HG03039 (cell line): ENCODE results near the gene RPL36.
"Not testable (repeated sequence)": the region's sequence is repeated elsewhere in the genome, so short reads cannot be mapped to it uniquely, and the experiment has no call there.

ENCODE experiments used
- ATAC-seq: cut with Tn5 transposase; IDR thresholded peaks from one replicate; pipeline ENCODE4 v1.9.1; 2021; ENCODE audit warnings: mild to moderate bottlenecking, moderate library complexity; ENCODE audit not compliant: unreplicated experiment

RPL36 gene

DNA sequence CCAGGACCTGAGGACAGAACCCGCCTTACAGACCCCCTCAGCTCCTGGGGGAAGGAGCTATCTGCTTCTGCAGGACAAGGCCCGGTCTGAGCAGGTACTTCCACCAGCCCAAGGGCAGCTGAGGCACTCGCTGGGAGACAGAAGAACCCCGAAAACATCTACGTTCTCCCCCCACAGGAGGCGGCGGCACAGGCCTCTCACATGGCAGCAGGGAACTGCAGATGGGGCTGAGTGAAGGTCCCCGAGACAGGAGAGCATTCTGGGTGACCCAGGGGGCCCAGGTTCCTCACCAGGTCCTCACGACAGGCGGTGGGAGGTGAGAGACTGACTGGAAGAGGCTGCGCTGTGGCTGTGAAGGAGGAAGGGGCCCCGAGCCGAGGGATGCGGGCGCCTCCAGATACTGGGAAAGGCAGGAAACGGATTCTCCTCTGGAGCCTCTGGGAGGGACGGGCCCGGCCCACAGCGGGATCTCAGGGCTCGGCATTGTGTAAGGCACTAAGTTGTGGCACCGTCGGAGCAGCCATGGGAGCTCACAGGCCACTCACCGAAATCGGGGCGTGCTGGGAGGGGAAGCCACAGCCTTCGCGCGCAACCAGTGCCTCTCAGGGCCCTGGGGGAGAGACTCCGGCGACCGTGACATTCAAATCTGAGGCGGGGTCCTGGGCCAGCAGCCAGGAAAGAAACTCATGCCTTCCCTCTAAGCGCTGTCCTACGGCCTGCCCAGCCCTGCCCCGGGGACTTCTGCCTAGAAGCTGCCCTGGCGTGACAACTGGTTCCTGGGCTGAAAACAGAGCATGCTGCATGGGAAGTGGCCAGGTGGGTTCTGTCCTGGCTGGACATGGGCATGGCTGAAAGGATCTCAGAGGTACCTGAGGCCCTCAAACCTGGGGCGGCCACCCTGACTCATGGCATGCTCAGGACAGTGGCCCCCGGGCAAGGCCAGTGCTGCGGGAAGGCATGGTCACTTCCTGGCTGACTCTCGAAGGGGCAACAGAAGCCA lies 14.0 kb downstream of the RPL36 start:
- no peak for ATAC-seq

DNA sequence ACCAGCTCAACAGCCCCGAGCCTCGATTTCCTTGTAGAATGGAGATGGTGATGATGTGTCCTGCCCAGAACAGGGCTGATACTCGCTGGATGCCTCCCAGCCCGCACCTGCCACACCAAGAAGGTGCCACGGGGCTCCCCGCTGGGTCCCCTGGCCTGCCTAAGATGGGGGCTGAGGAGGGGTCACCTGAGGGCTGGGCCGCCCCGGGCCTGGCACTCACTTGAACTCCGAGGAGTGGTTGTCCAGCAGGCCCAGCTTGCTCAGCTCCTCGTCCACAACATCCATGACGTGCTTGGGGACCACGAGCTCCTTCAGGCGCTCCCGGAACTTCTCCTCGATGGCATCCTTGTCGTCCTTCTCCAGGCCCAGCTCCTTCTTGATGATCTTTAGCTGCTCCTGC lies 15.5 kb downstream of the RPL36 start:
- ATAC-seq: no peak

DNA sequence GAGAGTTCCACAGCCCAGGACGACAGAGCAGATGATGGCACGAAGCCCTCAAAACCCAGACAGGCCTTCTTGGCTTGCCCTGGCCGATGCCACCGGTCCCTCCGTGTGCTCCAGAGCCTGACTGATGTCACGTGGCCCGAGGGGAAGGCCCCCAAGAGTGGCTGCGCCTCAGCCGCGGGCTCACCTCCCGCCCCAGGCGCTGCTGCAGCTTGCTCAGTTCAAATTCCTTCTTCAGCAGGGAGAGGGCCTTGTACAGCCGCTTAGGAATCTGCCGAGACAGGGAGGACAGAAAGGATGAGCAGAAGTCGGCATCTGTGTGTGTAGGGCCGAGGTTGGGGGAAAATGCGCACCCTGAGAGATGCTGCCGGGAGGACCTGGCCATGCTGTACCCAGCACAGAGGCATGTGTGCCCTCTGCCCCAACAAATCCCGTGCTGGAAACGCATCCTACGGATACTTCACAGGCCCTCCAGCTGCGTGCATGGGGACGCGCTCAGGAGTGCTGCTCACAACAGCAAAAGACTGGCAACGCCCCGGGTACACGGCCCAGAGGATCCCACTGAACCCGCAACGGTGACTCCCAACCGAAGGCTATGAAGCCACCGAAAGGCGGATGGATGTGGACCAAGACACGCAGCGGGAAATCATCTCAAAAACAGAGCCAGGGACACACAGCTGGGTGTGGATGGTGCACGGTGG lies 16.9 kb downstream of the RPL36 start:
- ATAC-seq: no peak

DNA sequence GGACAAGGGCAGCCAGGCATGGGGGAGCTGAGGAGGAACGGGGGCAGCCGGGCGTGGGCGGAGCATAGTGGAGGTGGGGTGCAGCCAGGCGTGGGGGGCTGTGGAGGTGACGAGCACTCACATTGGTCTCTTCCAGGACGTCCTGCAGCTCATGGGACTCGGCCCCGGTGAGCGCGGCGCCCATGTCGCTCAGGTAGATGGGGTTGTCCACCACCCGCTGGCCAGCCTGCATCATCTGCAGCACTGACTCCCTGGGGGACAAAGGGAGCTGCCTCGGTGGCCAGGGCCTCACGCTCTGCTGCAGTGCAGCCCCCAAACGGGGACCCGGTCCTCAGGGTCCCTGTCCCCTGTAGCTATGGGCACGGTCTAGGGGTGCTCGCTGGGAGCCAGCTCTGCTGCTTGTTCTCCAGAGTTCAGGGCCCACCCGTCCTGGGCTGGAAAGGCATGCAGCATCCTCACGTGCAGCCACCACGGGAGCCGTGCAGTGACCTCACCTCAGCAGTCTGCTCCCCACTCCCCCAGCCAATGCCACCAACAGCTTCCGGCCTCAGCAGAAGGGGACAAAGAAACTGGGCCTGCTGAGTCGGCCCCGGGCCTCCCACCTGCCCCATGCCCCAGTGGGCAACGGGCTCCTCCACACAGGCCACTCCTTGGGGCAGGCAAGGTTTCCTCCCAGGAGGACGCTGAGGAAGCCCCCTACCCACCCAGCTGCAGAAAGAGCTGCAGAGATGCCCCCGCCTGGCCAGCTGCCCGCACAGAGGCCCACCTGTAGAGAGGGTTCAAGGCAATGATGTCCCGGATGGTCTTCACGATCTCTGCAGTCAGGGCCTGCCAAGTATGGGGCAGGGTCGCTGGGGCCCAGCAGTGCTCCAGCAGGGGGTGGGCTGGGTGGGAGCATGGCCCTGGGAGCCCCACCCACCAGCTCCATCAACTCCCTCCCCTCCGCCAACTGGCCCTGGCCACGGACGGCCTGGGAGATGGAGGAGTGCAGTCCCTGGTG lies 17.8 kb downstream of the RPL36 start:
- ATAC-seq: no peak

DNA sequence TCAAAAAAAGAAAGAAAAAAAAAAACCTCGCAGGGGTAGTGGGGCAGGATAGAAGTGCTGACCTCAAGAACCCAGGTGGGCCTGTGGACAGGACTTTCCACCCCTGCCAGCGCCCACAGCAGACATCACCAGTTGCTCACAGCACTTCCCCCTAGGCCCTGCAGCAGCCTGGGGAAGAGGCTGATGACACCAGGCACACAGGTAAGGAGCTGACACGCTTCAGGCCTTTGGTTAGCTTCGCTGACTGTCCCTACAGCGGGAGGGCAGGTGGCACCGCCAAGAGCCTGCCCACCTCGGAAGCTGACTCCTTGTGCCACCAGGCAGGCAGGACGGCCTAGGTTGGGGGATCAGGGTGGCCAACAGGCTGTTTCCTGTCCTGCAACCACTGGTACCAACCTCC lies 20.9 kb downstream of the RPL36 start:
- no peak for ATAC-seq

DNA sequence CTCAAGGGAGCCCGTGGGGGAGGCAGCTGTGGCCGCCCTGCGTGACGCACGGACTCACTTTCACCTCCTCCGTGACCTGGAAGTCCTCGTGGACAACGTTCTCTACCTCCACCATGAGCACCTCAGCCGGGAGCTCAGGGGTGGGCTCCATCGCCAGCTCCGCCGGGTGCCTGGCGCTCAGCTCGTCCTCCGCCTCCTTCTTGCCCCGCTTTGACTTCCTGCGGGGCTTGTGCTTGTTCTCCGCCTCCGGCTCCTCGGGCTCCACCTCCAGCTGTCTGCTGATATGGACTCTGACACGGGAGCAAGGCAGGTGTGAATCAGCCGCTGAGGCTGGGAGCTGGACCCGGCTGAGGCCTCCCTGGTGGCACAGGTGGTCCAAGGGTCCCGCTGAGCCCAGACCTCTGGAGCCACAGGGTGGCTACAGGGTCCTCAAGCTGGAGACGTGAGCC lies 21.6 kb downstream of the RPL36 start:
- ATAC-seq: no peak

DNA sequence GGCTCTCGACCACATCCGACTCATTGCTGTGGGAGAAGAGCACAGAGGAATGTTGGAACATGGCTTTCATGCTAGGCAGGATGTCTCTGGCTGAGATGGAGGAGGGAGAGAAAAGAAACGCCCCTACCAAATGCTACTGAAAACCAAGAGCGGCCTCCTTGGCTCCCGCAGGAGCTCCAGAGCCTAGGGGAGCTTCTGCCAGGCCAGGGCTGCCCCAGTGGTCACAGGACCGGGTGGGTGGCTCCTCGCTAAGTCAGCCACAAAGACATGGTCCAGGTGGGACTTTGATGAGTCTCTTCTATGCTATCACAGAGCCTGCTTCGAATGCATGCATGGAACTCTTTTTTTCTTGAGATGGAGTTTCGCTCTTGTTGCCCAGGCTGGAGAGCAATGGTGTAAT lies 23.1 kb downstream of the RPL36 start:
- ATAC-seq: no peak

DNA sequence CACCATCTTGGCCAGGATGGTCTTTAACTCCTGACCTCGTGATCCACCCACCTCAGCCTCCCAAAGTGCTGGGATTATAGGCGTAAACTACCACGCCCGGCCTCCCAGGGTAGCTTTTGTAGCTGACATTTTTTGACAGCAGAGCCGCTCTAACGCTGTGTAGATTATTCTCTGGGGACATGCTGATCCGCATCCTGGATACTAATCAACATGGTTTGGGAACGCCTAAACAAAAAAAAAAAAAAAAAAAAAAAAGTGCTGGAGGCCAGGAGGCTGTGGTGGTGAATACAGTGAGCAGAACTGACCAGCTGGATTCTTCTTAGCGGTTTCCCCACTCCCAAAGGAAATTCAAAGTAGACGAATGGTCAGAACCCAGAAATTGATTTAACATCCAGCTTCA lies 24.7 kb downstream of the RPL36 start:
- no peak for ATAC-seq

DNA sequence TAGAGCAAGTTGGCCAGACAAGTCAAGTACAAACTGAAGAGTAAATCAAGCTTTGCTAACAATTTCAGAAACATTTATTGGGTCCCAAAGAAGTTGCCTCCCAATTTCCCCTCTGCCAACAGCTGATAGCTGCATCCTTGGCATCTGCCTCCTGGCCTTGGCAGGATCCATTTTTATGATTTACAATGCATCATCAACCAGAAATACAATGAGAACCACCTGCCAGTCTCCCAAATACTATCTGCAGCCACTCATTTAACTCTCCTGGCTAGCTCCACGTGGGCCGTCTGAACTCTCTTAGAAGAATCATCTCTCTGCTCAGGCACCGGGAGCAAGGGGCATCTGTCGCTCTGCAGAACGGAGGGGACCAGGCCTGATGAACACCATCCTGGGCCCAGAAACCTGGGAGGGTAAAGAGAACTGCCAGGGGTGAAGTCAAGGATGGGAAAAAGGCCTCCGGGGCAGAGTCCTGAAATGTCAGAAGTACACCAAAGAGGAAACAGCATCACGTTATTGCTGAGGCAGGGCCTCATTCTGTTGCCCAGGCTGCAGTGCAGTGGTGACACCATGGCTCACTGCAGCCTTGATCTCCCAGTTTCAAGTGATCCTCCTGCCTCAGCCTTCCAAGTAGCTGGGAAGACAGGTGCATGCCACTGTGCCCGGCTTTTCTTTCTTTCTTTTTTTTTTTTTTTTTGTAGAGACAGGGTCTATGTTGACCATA lies 27.3 kb downstream of the RPL36 start:
- no peak for ATAC-seq

DNA sequence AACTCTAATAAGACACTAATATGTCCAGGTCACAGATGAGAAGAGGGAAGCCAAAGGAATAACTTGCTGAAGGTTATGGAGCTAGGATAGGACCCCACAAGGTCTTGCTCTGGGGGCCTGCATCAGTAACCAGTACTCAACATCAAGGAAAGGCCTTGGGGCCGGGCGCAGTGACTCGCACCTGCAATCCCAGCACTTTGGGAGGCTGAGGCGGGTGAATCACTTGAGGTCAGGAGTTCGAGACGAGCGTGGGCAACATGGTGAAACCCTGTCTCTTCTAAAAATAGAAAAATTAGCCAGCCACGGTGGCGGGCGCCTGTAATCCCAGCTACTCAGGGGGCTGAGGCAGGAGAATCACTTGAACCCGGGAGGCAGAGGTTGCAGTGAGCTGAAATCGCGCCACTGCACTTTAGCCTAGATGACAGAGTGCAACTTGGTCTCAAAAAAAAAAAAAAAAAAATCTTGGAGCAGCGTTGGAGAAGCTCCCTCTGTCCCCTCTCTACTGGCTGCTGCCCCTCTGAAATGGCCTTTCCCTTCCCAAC lies 28.0 kb downstream of the RPL36 start:
- ATAC-seq: no peak

DNA sequence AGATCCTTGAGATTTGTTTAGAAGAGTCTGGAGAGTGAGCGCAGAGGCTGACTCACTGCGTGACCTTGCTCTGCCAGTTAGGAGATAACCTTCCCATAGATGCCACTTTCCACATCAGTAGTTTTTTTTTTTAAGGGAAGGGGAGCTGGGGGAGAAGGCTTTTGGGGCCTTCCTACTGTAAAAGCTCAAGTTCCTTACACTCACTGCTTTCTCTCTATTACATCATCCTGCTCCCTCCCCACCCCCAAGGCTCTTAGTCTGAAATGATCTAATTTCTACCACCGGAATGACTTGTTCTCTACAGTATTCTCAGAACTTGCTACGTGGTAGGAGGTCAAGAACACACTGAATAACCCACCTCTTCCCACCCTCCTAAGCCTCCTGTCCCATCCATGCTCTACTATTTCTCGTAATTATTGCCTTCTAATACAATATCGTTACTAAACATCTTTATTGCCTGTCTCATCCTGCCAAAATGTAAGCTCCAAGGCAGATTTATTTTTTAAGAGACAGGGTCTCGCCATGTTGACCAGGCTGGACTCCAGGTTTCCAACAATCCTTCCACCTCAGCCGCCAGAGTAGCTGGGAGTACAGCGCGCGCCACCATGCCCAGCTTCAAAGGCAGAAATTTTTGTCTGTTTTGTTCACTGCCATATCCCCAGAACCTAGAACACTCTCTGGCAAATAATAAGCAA lies 28.6 kb downstream of the RPL36 start:
- ATAC-seq: no peak

DNA sequence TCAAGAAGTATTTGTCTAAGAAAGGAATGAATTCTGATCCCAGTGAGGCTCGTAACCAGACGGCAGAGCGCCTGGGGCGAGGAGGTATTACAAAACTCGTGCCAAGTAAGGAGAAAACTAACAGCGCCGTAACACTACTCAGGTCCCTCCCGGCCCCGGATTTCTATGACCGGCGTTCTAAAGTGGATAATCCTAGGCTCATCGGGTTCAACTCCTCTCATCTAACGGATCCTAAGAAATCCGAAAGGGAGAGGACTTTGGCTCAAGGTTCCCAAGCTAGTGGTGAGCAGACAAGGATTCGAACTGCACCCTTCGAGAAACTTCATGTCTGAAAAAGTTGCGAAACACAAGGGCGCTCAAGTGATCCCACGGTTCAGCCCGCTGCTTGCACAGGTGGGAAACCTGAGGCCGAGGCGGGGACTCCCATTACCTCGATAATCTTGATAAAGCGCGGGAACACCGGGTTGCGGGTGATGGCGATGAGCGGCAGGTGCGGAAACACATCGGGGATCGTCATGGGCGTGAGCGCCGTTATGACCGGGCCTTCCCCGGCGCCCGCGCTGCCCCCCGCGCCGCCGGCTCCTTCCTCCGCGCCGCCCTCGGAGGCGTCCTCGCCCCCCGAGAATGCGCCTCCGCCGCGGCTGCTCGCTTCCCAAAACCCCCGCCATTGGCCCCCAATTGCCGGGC lies 29.3 kb downstream of the RPL36 start:
- no peak for ATAC-seq

DNA sequence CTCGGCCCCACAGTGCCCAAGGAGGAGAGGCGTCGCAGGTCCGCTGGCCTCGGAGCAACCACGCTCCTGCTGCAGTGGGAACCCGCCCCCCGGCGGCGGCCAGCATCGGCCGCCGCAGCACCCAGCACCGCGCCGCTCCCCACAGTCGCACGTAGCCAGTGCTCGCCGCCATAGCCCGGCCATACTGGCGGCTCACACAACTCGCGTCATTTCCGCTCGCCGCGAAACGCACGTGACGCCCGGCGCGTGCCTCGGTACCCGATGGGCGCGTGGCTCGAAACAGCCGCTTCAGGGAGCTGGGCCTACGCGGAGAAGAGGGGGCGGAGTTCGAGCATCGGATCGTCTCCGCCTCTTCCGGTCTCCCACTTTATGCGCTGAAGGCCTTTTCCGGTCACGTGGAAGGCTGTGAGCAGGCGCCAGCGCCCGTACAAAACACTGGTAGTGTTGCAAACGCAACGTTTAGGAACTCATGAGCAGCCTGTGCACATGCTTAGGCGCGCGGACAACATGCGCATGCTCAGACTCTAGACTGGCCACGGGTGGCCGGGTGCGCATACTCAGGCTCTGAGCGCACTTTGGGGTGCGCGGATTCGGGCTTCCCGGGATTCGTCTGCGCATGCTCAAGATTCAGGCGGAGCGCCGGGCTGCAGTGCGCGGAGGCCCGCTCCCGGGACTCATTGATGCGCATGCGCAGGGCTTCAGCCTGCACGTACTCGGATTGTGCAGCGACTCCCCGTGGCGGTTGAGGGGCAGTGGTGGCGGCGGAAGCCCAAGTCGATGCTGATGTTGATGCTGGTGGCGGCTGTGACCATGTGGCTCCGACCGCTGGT lies 30.1 kb downstream of the RPL36 start, which contains the start of the genes CATSPERD and LONP1:
Gene CATSPERD, plus strand, starts transcription at position 677 of the 830 bp plus-strand sequence. Its CDS starts 101 bp downstream, at position 778.
Gene LONP1, minus strand, starts transcription at position 186 of the 830 bp plus-strand sequence. Its CDS starts 14 bp downstream, at position 172.
- peak; percentile 80 for ATAC-seq

DNA sequence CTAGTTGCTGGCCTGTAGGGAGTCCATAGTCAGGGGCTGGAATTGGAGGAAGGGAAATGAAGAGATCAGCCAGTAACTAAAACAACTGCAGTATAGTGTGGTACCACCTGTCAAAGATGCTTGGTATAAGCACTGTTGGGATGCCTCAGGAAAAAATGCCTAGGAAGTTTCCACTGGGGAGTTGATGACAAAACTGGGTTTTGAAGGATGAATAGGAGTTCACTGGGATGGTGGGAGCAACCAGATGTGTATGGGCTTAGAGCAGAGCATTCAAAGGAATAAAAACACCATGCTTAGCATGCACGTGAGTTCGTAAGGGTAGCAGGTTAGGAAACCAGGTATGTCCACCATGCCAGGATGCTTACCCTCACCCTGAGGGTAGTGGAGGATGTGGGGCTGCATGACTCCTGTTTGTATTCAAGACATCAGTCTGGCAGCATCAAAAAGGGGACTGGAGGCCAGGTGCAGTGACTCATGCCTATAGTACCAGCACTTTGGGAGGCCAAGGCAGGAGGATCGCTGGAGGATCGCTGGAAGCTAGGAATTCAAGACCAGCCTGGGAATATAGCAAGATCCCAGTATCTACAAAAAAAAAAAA lies 37.5 kb downstream of the RPL36 start:
- ATAC-seq: no peak

DNA sequence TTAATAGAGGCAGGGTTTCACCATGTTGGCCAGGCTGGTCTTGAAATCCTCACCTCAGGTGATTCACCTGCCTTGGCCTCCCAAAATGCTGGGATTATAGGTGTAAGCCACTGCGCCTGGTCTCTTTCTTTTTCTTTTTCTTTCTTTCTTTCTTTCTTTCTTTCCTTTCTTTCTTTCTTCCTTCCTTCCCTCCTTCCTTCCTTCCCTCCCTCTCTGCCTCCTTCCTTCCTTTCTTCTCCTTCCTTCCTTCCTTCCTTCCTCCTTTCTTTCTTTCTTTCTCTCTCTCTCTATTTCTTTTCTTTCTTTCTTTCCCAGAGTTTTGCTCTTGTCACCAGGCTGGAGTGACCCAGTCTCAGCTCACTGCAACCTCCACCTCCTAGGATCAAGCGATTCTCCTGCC lies 43.1 kb downstream of the RPL36 start:
- not testable (repeated sequence) for ATAC-seq

DNA sequence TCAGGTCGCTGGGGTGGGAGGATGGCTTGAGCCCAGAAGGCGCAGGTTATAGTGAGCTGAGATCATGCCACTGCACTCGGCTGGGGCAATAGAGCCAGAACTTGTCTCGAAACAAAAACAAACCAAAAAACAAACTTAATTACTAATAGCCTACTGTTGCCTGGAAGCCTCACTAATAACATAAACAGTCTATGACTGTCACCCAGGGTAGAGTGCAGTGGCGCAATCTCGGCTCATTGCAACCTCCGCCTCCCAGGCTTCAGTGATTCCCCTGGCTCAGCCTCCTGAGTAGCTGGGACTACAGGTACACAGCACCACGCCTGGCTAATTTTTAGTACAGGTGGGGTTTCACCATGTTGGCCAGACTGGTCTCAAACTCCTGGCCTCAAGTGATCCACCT lies 48.3 kb downstream of the RPL36 start:
- no peak for ATAC-seq
